K562 (cell line): ENCODE data around the gene SYNCRIP. TPM values are rescaled to one million over a fixed set of nuclear protein-coding genes. Genes with fewer than 3 reads are reported as not detected.
A peak's percentile ranks its signal among the peaks of the same experiment; 100 is the strongest.

Experiments used
- ATAC-seq: fragments of 200-7000 bp; cut with Tn5 transposase; 3 replicates; pipeline ENCODE4 v1.9.1; 2020; ENCODE audit warnings: moderate library complexity
- BruUV-seq: library from RNA; stranded (reverse); fragments of 400-500 nt; replicated peaks from 2 replicates; lab custom pipeline; 2021; lab: Mats Ljungman, UMichigan
- CTCF ChIA-PET: fragments of 300-600 bp; formaldehyde crosslinking; extraction: SDS; loops from one replicate; lab custom pipeline; 2021; ENCODE audit warnings: low intra/inter-chr PET ratio; lab: Yijun Ruan, JAX
- POLR2A ChIA-PET: fragments of 300-600, 350-650 bp; sonication (Branson Sonifier 250); formaldehyde crosslinking; extraction: SDS; loops from one replicate; lab custom pipeline; 2021; ENCODE audit warnings: antibody characterized with exemption, inconsistent platforms; lab: Yijun Ruan, JAX
- DNase-seq, 4 experiments: peaks; one replicate each; pipeline versions ENCODE4 v3.0.0 to v3.0.0-alpha.2; 2011 to 2018; ENCODE audit warnings: low spot score in 3 of 4, mixed read lengths in 3 of 4; ENCODE audit errors: extremely low read depth in 1 of 4
- FAIRE-seq: peaks from 2 replicates; lab custom pipeline; 2011; peaks lifted over from hg19 to GRCh38; lab: Jason Lieb, UNC
- H2AFZ ChIP-seq: 2 replicates; pipeline ENCODE4 v1.6.0; 2011; ENCODE audit warnings: low read depth, low read length, control low read depth, inconsistent platforms
- H3K27ac ChIP-seq: fragments of 200-600 bp; 3 replicates; pipeline ENCODE4 v1.8.0; 2011; ENCODE audit warnings: low read depth, mild to moderate bottlenecking, control low read depth, inconsistent platforms, low read length, moderate library complexity, mixed read lengths; ENCODE audit errors: extremely low read depth
- H3K27me3 ChIP-seq, 2 experiments: fragments of 300-600 bp in 1 of 2; 2 replicates in 1 of 2; 3 replicates in 1 of 2; pipeline versions ENCODE4 v1.6.0 to v1.8.0; 2011; ENCODE audit warnings: inconsistent platforms in 2 of 2, low read length in 2 of 2, mild to moderate bottlenecking in 1 of 2, mixed read lengths in 1 of 2, moderate library complexity in 1 of 2; ENCODE audit not compliant: control insufficient read depth in 2 of 2, insufficient read depth in 2 of 2
- H3K36me3 ChIP-seq: fragments of 300-600 bp; 3 replicates; pipeline ENCODE4 v1.8.0; 2011; ENCODE audit warnings: mild to moderate bottlenecking, low read length, inconsistent platforms; ENCODE audit not compliant: control insufficient read depth, insufficient read depth
- H3K4me1 ChIP-seq, 2 experiments: fragments of 200-600 bp in 1 of 2; replicated peaks in 1 of 2; 2 replicates in 1 of 2; 3 replicates in 1 of 2; pipeline versions ENCODE4 v1.5.1 to v1.8.0; 2011; ENCODE audit warnings: inconsistent platforms in 2 of 2, low read length in 2 of 2, mild to moderate bottlenecking in 1 of 2, mixed read lengths in 1 of 2, moderate library complexity in 1 of 2; ENCODE audit not compliant: control insufficient read depth in 2 of 2, insufficient read depth in 2 of 2
- H3K4me2 ChIP-seq: 2 replicates; pipeline ENCODE4 v1.6.1; 2011; ENCODE audit warnings: low read length, control low read depth, inconsistent platforms, mixed read lengths; ENCODE audit not compliant: insufficient read depth
- H3K4me3 ChIP-seq: fragments of 200-600 bp; sonication (generic), shearing (Covaris generic); 2 replicates; pipeline ENCODE4 v1.5.1; 2016; ENCODE audit warnings: control low read depth, inconsistent platforms
- H3K79me2 ChIP-seq: fragments of 200-600 bp; 3 replicates; pipeline ENCODE4 v1.8.0; 2011; ENCODE audit warnings: low read length, inconsistent platforms; ENCODE audit not compliant: control insufficient read depth, insufficient read depth
- H3K9ac ChIP-seq, 2 experiments: 2 replicates each; pipeline versions ENCODE4 v1.6.0 to v1.6.1; 2011; ENCODE audit warnings: low read depth in 2 of 2, low read length in 2 of 2, control low read depth in 1 of 2, inconsistent platforms in 1 of 2, mild to moderate bottlenecking in 1 of 2, mixed read lengths in 1 of 2; ENCODE audit not compliant: insufficient read depth in 1 of 2
- H3K9me1 ChIP-seq: one replicate; pipeline ENCODE4 v1.6.0; 2011; ENCODE audit warnings: inconsistent platforms, mild to moderate bottlenecking, low read length, moderate library complexity; ENCODE audit not compliant: control insufficient read depth, insufficient read depth
- H3K9me3 ChIP-seq: replicated peaks from 2 replicates; pipeline ENCODE4 v1.5.1; 2011; ENCODE audit warnings: low read depth, low read length, inconsistent platforms; ENCODE audit not compliant: control insufficient read depth, insufficient read depth
- H4K20me1 ChIP-seq: replicated peaks from 2 replicates; pipeline ENCODE4 v1.6.1; 2011; ENCODE audit warnings: low read length, inconsistent platforms, mixed read lengths; ENCODE audit not compliant: control insufficient read depth, insufficient read depth
- CBFA2T3 ChIP-seq: fragments of 450-650 bp; IDR thresholded peaks from 2 replicates; pipeline ENCODE4 v1.6.1; 2017
- CBX2 ChIP-seq: fragments of 200-600 bp; sonication (generic); IDR thresholded peaks from one replicate; pipeline ENCODE4 v1.6.1; 2012; ENCODE audit warnings: mild to moderate bottlenecking, low read length, inconsistent platforms; ENCODE audit not compliant: insufficient read depth, poor library complexity, severe bottlenecking
- CC2D1A ChIP-seq: fragments of 450-650 bp; IDR thresholded peaks from 2 replicates; pipeline ENCODE4 v1.6.1; 2017; ENCODE audit warnings: mild to moderate bottlenecking
- MAFG ChIP-seq: fragments of 450-650 bp; conservative IDR thresholded peaks from 2 replicates; pipeline ENCODE4 v1.6.1; 2016; ENCODE audit warnings: missing genetic modification characterization, missing compliant biosample characterization
- MITF ChIP-seq: IDR thresholded peaks from 2 replicates; pipeline ENCODE4 v1.6.1; 2014; ENCODE audit warnings: antibody characterized with exemption
- MTA1 ChIP-seq: fragments of 450-650 bp; IDR thresholded peaks from 2 replicates; pipeline ENCODE4 v1.6.1; 2017; ENCODE audit warnings: borderline replicate concordance
- NCOA1 ChIP-seq: fragments of 450-650 bp; IDR thresholded peaks from 2 replicates; pipeline ENCODE4 v1.6.1; 2016; ENCODE audit warnings: low read depth
- NFIC ChIP-seq: fragments of 450-650 bp; IDR thresholded peaks from 2 replicates; pipeline ENCODE4 v1.6.1; 2017; ENCODE audit warnings: mild to moderate bottlenecking, inconsistent platforms
- RNF2 ChIP-seq: sonication (generic); IDR thresholded peaks from 2 replicates; pipeline ENCODE4 v1.6.1; 2016
- SMC3 ChIP-seq: conservative IDR thresholded peaks from 2 replicates; pipeline ENCODE4 v1.6.1; 2011; ENCODE audit warnings: low read depth, low read length, improper control_type of control experiment; ENCODE audit not compliant: insufficient read depth
- SPI1 ChIP-seq: IDR thresholded peaks from 2 replicates; pipeline ENCODE4 v1.6.1; 2011; ENCODE audit warnings: low read depth, low read length, control low read depth, borderline replicate concordance
- ZBTB43 ChIP-seq: sonication (generic); formaldehyde crosslinking; IDR thresholded peaks from 2 replicates; pipeline ENCODE4 v1.8.0; 2023; ENCODE audit warnings: mild to moderate bottlenecking, missing genetic modification reagents
- WGBS: fragments of 100-300 bp; shearing (Covaris generic); methylation state at CpG from one replicate; pipeline ENCODE4 v1.1.6; 2016; ENCODE audit warnings: low coverage, mixed read lengths; ENCODE audit not compliant: insufficient coverage; ENCODE audit errors: missing lambda C conversion rate; 5-methylcytosine and 5-hydroxymethylcytosine counted together
- in situ Hi-C: fragments of 300-500 bp; cut with MboI; formaldehyde crosslinking; loops from 4 replicates; pipeline ENCODE4 v1.15.0; 2018; ENCODE audit warnings: inconsistent platforms, mixed read lengths
- intact Hi-C: fragments of 100-400 bp; cut with micrococcal nuclease; formaldehyde crosslinking; loops from 2 replicates; pipeline ENCODE4 v1.14.2; 2022
- polyA plus RNA-seq, 8 experiments: library from polyadenylated mRNA; depleted of rRNA in 4 of 8; stranded (reverse) in 5 of 8; unstranded in 3 of 8; fragments of >200 nt; fragmentation: Nextera tagmentation in 2 of 8; fragmentation: Illumina TruSeq in 1 of 8; extraction: Ambion mirVana in 2 of 8; extraction: Trizol in 1 of 8; gene quantifications; 2 replicates each; pipeline versions ENCODE4 v1.2.1 to v1.2.3, GENCODE V29; 2011 to 2014; ENCODE audit warnings: inconsistent platforms in 1 of 8, missing spikeins in 1 of 8
- total RNA-seq, 7 experiments: library from RNA; depleted of rRNA in 6 of 7; stranded (reverse); fragments of >200 nt in 6 of 7; fragmentation: Illumina TruSeq in 2 of 7; extraction: Trizol in 2 of 7; gene quantifications; 2 replicates each; pipeline versions ENCODE4 v1.2.1 to v1.2.3, GENCODE V29; 2011 to 2021; ENCODE audit warnings: low replicate concordance in 1 of 7
- TF ChIP-seq, protein P1 (sequence below): fragments of 250-450 bp; sonication (Bioruptor Pico); IDR thresholded peaks from 2 replicates; pipeline ENCODE4 v1.4.0; 2020

Gene SYNCRIP
- total and polyA plus RNA-seq, 9 of the 15 experiments (the other 6 are each of a cell fraction or from before 2014, with no cell fraction given): 46.5 to 295 (median 140) TPM

GRCh38 chr6:85576476-85576875 lies 66.2 kb downstream of the SYNCRIP start:
- no peaks in the 10 kb centered on the region for H4K20me1 ChIP-seq
- H3K9ac ChIP-seq: no peak overlapping the region
- WGBS: 21% methylated on average over 2 of the region's 2 CpGs
- CTCF ChIA-PET: no interaction called here
- H2AFZ ChIP-seq: no peak overlapping the region
- no peak overlapping the region for H3K4me3 ChIP-seq
- peaks cover 30% of the 10 kb centered on the region for H3K36me3 ChIP-seq
- ATAC-seq (no peak), DNase-seq (no peak), FAIRE-seq (no peak)
- no peaks in the 10 kb centered on the region for H3K9me3 ChIP-seq
- POLR2A ChIA-PET: interaction anchor here (1.0 to 1.1 kb wide), 2 partner anchors 41 to 102 kb away, joined by 3 to 7 read pairs; no protein-coding TSS in a partner anchor
- 0 out of 2 replicates have a peak overlapping the region, but pooled peaks have one; percentile 1 for H3K4me2 ChIP-seq
- no TSS peak for BruUV-seq
- H3K4me1 ChIP-seq: peaks cover 8 to 26% of the 10 kb centered on the region in 2 experiments
- TF ChIP-seq MITF (no peak), CBFA2T3 (no peak), NFIC (peak; percentile 87), MTA1 (no peak), MAFG (tag) (no peak), CBX2 (no peak), RNF2 (no peak), SMC3 (no peak), ZBTB43 (no peak), SPI1 (peak; percentile 9; the same call in 1 of the 2 replicates), CC2D1A (no peak), NCOA1 (no peak)
- TF ChIP-seq, protein P1, sequence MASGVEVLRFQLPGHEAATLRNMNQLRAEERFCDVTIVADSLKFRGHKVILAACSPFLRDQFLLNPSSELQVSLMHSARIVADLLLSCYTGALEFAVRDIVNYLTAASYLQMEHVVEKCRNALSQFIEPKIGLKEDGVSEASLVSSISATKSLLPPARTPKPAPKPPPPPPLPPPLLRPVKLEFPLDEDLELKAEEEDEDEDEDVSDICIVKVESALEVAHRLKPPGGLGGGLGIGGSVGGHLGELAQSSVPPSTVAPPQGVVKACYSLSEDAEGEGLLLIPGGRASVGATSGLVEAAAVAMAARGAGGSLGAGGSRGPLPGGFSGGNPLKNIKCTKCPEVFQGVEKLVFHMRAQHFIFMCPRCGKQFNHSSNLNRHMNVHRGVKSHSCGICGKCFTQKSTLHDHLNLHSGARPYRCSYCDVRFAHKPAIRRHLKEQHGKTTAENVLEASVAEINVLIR (CRISPR knock-in tag): no peak
- H3K79me2 ChIP-seq: peaks cover 78% of the 10 kb centered on the region
- no peaks in the 10 kb centered on the region for H3K27me3 ChIP-seq
- no peak overlapping the region for H3K27ac ChIP-seq
- H3K9me1 ChIP-seq: no peaks in the 10 kb centered on the region
- in situ Hi-C loops (no loop called here), intact Hi-C loops (no loop called here)
